ENCODE results near the gene TMOD3.
"Not testable (repeated sequence)": the region's sequence is repeated elsewhere in the genome, so short reads cannot be mapped to it uniquely, and the experiment has no call there.

Gene TMOD3

DNA sequence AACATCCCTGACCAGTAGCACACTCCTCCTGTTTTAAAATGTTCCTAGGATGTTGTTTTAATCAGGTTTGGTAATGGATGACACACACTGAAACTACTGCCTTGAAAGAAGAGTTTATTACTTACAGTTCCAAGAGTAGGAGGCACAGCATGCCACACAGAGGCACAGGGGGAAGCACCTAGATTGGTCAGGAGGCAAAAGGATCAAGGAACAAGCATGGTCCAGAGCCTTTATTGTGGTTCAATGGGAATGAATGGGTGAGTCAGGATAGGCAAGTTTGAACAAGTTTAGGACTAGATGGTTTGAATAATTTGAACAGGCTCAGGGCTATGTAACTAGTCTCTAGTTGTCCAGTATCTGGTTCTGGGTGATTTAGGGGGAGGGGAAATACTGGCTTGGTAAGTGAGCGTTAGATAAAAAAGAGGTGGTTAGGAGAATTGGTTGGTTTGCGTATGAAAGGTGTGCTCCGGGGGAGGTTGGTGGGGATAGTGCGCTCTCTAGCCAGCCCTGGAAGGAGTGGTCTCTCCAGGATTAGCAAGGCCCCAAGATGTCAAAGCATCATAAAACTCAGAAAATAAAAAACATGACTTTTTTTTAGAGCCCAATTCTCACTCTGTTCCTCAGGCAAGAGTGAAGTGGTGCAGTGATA is 35.1 kb downstream of the TMOD3 start:
- DNase-seq (ENCODE audit: low spot score), result no peak

DNA sequence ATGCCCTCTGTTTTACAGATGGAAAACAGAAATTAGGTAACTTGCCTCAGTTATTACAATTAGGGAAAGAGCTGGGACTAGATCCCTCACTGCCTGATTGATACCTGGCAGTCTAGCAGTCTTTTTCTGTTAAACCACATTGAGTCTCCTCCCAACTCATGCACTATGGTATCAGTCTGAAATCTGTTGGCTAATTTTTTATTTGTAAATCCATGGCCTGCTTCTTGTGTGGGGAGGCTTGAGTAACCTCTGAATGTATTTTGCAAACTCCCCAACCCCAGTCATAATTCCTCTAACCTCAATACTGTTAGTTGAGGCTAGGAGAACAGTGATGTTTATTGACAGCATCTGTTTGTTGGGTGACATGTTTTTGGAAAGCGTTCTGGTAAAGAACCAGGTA is 35.9 kb downstream of the TMOD3 start:
- no peak for DNase-seq (ENCODE audit: low spot score)

DNA sequence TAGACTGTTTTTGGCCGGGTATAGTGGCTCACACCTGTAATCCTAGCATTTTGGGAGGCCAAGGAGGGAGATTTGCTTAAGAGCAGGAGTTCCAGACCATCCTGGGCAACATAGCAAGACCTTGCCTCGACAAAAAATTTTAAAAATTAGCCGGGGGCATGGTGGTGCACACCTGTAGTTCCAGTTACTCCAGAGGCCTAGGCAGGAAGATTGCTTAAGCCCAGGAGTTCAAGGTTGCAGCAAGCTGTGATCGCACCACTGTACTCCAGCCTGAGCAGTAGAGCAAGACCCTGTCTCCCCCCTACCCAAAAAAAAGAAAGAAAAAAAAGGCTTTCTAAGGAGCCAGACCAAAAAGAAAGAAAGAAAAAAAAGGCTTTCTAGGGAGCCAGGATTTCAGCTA is 36.7 kb downstream of the TMOD3 start:
- no peak for DNase-seq (ENCODE audit: low spot score)

DNA sequence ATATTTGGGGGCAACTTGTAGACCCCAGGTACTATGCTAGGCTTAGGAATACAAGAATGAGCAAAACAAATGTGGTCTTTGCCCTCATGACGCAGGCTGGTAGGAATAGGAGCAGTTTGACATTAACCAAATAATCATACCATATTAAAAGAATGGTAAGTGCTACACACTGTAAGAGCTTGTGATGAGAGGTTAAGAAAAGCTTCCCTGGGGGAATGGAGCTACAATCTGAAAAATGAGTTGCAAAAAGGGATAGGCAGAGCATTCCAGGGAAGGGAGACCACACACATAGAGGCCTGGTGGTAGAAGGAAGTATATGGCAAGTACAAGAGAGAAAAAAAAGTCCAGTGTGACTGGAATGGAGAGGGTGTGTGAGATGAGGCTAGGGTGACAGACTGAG is 37.3 kb downstream of the TMOD3 start:
- no peak for DNase-seq (ENCODE audit: low spot score)

DNA sequence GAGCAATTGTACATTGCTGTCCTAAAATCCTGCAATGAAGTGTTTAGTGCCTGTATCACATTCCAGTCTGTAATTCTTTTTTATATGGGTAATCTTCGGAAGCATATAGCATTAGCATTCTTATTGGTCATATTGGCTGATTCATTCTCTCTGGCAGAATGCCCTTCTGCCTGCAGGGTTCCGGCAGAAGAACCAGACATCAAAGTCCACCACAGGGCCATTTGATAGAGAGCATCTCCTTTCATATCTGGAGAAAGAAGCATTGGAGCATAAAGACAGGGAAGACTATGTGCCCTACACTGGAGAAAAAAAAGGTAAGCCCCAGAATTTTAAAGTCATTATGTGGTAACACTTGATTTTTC is 39.6 kb downstream of the TMOD3 start:
- DNase-seq (ENCODE audit: low spot score), result no peak

DNA sequence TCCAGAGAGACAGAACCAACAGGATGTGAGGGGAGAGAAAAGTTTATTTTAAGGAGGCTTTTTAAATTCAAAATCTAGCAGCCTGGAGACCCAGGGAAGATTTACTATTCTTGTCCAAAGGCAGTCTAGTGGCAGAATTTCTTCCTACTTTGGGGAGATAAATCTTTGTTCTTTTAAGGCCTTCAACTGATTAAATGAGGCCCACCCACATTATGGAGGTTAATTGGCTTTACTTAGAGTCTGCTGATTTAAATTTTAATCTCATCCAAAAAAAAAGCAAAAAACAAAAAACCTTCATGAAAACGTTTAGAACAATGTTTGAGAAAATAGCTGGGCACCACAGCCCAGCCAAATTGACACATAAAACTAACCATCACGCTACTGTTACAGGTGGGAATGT is 41.3 kb downstream of the TMOD3 start:
- DNase-seq (ENCODE audit: low spot score), result no peak

DNA sequence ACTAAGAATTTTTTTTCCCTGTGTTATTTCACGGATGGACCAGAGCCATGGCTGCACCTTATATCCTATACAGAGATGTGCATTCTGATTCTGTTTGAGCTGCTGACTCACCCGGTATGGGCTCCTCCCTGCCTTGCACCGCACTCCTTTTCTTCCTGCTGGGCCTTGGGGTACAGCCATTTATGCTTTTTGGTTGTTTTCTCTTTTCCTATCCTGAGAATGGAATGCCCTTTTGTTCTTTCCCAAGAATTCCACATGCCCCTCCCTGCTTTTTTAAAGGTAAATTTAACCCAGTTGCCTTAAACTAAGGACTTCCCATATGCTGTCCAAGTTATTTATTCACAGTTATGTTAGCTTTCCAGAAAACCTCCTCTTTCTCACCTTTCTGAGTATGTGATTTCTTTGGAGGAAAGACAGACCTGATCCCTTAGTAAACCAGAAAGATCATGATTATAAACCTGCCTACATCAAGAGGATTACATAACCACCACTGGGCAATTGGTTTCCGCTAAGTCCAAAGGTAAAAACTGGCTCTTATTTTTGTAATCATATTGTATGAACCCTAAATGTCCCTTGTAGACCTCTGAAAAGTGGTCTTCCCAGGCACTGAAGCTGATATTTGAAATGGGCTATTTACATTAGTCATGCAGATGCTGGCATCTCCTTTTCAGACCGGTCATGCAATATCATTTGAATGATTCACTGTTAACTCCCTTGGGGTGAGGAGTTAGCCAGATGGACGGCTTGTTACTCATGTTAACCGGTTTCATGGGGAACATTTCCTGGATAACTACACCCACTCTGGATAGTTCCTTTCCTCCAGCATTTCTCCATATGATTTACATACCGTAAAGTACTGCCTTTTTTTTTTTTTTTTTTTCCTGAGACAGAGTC is 45.5 kb downstream of the TMOD3 start:
- no peak for DNase-seq (ENCODE audit: low spot score)

DNA sequence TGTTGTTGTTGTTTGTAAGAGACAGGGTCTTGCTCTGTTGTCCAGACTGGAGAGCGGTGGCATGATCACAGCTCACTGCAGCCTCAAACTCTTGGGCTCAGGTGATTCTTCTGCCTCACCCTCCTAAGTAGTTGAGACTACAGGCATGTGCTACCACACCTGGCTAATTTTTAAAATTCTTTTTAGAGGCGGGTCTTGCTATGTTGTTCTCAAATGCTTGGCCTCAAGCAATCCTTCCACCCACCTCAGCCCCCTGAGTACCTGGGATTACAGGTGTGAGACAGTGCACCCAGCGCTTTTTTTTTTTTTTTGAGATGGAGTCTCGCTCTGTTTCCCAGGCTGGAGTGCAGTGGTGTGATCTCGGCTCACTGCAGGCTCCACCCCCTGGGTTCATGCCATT is 46.7 kb downstream of the TMOD3 start:
- no peak for DNase-seq (ENCODE audit: low spot score)

DNA sequence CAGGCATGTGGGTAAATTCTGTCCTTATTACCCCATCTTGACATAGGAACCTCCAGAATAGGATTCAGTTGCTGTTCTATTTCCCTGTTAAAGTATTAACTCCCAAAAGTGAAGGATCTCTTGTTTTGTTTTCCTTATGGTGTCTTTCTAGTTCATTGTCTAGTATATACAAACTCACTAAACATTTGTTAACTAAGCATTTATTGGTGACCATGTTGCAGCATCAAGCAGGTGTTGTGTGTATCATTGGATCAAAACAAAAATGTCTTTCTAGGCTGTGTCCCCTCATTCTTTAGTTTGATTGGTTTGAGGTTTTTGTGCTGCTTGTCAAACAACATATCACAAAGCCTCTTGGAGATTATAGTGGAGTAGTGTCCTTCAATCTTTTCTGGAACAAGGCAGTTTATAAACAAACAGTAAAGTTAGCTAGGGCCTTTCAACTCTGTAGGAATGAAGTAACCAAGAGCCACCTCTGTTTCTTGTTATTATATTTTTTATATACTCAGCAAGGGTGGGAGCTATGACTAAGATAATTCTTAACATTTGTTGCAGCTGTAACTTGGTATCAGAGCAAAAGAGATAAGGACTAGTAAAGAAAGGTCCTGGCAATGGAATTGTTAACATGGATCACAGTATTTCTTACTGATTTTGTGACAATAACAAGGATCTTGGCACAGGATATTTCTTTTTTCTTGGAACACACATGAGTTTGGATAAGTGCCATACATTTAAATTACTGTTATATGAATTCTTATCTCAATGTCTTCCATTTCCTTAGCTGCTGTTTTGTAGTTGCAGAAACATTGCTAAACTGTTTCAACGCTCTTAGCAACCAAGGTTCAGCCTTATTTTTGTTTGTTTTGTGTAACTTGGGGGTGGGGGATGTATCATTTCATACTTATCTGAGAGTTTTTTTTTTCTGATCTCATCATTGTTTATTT is 49.3 kb downstream of the TMOD3 start:
- no peak for DNase-seq (ENCODE audit: low spot score)

DNA sequence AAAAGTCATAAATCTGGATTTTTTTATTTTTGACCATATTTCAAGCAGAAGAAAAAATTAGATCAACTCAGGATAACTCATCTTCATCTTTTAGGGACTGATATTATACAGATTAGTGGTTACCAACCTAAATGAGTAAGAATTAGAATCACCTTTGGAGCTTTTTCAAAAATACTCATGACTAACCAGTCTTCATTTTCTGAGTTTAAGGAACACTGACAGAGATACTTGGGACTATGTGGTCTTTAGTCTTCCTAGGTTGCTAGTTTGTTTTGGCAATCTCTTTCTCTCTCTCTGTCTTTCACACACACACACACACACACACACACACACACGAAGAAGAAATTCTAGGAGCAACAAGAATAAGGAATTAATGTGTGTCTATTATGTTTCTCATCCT is 50.1 kb downstream of the TMOD3 start:
- no peak for DNase-seq (ENCODE audit: low spot score)

DNA sequence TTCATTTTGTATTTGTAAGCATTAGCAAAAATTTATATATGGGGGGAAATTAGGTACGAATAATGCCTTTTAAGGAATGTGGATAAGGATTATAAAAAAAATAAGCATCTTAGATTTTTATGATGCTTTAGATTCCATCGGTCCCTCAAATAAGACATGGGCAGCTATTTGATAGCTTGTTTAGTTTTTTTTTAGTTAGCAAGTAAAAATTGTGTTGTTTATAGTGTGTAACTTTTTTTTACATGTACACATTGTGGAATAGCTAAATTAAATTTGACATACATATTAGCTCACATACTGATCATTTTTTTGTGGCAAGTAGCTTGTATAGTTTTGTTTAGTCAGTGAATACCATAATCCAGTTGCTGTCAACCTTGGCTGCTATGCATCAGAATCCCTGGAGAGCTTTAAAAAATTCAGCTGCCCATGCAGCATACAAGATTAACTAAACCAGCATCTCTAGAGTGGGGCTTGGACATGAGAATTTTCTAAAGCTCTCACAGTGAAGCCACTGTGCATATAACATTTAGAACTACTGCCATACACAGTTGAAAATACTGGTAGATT is 53.9 kb downstream of the TMOD3 start:
- no peak for DNase-seq (ENCODE audit: low spot score)

DNA sequence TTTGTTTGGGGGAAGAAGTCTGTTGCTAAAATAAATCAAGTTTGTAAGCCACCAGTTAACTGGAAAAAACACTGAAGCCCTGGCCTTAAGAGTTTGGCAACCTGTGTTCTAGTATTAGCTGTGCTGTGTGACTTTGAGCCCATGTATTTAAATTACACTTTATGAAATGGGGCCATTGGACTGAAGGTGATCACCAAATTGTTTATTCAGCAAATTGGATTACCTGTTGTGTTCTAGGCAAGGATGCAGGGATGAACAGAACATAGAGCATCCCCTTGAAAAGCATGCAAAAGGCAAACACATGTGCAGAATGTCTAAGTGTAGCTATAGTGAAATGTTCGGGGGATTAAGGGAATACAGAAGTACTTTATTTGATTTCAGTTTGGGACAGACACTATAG is 54.6 kb downstream of the TMOD3 start:
- DNase-seq (ENCODE audit: low spot score), result no peak

DNA sequence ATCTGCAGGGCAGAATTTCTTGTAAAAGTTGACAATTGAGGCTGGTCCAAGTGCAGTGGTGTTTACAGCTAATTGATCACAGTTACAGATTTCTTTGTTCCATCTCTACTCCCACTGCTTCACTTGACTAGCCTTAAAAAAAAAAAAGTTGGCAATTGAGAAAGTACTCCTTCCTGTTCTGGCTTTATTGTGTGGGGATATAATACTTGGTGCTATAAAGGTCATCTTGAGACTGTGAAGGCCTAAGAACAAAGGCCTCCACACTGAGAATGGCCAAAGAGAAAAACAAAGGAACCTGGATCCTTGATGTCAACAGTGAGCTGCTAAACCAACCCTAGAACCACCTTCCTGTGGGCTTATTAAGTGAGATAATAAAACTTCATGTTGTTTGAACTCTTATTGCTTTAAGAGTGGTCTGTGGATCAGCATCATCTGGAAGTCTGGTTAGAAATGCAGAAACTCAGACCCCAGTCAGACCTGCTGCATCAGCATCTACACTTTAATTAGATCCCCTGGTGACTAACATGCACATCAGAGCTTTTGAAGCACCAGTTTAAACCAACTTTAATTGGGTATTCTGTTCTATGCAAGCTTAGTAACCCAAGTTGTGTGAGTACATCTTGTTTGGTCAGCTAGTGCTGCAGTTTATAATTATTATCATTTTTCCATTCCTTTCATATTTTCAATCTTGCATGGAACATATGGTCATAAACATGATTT is 55.2 kb downstream of the TMOD3 start:
- DNase-seq (ENCODE audit: low spot score), result no peak

DNA sequence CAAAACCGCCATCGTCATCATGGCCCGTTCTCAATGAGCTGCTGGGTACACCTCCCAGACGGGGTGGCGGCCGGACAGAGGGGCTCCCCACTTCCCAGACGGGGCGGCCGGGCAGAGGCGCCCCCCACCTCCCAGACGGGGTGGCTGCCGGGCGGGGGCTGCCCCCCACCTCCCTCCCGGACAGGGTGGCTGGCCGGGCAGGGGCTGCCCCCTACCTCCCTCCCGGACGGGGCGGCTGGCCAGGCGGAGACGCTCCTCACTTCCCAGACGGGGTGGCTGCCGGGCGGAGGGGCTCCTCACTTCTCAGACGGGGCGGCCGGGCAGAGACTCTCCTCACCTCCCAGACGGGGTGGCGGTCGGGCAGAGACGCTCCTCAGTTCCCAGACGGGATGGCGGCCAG is 56.3 kb downstream of the TMOD3 start:
- DNase-seq (ENCODE audit: low spot score), result not testable (repeated sequence)

DNA sequence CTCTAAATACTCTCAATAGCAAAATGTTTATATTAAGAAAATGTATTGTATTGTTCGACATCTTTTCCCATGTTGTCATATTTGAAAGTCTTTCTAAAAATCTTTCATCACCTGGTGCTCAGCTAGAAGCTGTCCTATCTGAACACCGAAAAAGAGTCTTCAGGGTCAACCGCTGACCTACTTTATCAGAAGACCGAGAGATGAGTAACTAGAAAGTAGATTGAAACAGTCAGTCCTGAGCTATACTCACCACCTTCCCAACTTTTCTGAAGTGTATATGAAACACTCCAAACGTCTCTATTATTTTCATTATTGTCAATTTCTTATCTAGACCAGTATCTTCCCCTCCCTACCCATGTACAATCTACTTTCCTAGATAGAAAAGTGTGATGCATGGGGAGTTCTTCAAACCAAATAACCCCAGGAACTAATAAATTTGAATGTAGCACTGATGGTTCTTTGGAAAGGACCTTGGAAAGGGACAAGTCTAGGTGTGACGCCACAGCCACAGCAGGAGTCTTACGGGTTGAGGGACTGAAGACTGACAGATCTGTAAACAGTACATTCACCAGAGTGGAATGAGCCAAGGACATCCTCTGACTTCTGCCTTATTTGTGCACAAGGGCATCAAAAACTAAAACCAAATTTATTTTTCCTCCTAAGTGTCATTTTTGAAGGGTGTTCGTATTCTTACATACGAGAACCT is 58.6 kb downstream of the TMOD3 start:
- DNase-seq (ENCODE audit: low spot score), result no peak

DNA sequence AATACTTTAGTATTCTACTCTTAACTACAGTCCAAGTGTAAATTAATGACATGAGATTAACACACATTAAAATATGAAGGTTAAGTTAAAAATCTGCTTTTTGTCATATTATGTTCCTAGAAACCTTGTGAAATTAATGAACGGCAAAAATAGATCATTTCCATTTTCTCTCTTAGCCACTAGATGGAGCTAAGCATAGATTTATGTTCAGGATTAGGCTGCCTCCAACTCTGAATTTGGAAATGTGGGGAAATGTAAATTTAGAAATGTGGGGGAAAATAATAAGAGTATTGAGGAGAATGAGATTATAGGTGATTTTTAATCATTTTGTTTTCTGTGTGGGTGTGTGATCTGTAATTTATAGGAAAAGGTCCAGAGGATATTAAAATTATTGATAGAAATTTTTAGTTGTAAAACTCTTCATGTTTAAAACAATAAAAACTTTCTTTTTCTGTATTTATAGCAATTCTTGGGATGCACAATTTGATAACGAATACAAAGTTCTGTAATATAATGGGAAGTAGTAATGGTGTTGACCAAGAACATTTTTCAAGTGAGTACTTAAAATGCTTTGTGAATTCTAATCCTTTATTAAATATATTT is 59.2 kb downstream of the TMOD3 start:
- peak; percentile 33 for DNase-seq (ENCODE audit: low spot score)

DNA sequence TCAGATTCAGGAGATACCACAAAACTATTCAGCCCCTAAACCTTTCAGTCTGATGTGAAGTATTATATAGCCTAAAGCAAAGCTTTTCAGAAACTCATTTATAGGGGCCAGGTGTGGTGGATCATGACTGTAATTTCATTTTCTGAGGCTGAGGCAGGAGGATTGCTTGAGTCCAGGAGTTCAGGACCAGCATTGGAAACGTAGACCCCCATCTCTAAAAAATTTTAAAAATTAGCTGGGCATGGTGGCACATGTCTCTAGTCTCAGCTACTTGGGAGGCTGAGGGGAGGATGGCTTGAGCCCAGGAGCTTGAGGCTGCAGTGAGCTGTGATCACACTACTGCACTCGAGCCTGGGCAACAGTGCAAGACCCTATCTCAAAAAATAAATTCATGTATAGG is 60.0 kb downstream of the TMOD3 start:
- DNase-seq (ENCODE audit: low spot score), result no peak

DNA sequence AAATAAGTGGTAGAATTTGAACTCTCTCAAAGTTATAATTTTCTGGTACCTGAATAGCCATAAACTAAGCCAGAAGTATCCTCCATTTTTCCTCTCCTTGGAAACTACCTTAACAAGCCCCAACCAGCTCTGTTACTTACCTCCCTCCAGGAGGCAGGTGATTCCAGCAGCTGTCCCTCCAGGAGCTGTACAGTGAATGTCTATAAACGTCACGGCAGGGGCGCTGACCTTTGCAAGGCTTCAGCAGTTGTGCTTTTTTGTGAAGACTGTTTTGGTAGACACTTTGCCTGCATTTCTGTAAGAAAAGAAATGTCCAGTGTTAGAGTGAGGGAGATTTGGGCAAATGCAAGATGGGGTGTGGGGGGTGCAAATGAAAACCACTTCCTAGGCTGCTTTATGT is 75.0 kb downstream of the TMOD3 start:
- no peak for DNase-seq (ENCODE audit: low spot score)

DNA sequence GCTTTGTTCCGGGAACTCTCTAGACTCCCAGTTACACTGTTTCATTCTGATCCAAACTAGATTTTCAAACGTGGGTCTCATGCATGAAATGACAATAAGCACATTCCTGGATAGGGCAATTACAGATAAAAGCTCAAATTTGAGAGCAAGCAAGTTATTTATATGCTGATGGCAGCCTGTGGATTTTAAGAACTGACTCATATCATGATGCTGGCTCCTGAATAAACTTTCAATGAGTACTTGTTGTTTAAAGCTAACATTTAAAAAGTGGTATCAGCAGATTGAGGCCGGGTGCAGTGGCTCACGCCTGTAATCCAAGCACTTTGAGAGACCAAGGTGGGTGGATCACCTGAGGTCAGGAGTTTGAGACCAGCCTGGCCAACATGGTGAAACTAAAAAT is 75.5 kb downstream of the TMOD3 start:
- DNase-seq (ENCODE audit: low spot score), result no peak

DNA sequence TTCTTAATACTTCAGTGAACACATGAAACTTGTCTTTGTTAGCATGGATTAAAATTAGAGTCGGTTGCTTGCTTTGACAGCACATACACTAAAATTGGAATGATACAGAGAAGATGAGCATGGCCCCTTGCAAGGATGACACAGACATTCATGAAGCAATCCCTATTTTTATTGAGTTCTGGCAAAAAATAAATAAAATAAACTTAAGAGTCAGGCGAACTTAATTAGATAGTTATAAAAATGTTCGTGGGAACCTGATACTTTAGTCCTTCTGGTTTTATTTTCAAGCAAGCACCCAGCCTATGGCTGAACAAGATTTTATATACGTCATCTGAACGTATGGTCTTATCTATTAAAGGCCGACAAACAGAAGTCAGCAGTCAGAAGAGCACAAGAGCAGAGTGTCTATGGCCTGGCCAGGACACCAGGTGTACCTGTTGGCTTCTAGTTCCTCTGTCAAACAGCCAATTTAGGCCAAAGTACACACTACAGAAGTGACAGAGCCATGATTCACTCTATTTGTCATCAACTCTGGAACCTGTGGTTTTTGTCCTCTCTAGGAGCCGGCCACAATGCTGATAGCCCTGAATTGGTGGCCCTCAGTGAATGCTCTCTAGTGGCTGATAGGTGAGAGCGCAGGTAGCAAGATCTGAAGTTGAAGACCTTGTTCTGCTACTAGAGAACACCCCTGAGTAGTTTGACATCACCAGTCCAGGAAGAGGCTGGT is 77.8 kb downstream of the TMOD3 start:
- peak; percentile 50 for DNase-seq (ENCODE audit: low spot score)
